GM21381 (cell line): Measurements from ENCODE around the gene PLK3.
"Not testable (repeated sequence)": the region's sequence is repeated elsewhere in the genome, so short reads cannot be mapped to it uniquely, and the experiment has no call there.

Source experiments
- ATAC-seq: cut with Tn5 transposase; IDR thresholded peaks from one replicate; pipeline ENCODE4 v1.9.1; 2021; ENCODE audit warnings: mild to moderate bottlenecking, moderate library complexity; ENCODE audit not compliant: unreplicated experiment

Gene PLK3

DNA sequence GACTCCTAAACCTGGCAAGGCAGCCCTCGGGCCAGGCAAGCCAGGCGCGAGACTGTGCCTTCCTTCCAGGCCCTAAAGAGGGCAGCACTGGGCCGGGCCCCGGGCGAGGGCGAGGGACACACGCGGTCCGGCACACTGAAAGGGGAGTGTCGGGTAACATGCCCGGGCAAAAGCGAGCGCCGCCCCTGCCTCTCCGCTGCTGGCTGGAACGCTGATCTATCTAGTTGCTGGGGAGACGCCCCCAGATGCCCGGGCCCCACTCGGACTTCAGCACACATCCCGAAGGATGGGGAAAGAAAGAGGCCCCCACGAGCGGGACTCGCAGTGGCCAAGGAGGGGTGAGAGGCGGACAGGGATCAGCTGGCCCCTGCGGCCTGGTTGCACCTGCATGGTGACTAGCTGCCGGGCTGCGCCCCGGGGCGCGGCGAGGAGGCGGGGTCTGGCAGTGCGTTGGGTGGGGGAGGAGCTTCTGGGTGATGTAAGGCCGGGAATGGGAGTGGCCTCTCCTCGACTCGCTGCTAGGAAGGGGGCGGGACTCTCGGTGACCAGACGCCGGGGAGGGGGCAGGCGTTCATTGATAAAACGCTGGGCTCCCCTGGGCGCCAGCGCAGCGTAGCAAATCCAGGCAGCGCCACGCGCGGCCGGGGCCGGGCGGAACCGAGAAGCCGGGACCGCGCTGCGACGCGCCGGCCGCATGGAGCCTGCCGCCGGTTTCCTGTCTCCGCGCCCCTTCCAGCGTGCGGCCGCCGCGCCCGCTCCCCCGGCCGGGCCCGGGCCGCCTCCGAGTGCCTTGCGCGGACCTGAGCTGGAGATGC is at the start of gene PLK3:
Gene PLK3 (plus strand): TSS at position 608 of the 815 bp plus-strand sequence. CDS start 87 bp downstream, at position 695.
- peak; percentile 79 for ATAC-seq

DNA sequence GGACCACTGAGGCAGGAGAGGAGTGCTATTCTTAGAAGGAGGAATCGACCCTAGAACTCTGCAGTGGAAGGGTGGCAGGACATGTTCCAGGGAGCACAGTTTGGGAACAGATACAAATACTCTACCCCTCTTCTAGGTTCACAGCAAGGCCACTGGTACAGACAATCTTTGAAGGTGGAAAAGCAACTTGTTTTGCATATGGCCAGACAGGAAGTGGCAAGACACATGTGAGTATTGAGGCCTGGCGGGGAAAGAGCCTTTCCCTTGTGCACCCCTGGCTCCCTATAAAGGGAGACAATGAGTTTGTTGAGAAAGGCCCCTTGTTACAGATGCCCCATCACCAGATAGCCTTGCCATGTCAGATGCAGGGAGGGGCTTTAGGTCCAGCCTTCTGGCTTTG is 42.8 kb upstream of the PLK3 start:
- ATAC-seq, result no peak

DNA sequence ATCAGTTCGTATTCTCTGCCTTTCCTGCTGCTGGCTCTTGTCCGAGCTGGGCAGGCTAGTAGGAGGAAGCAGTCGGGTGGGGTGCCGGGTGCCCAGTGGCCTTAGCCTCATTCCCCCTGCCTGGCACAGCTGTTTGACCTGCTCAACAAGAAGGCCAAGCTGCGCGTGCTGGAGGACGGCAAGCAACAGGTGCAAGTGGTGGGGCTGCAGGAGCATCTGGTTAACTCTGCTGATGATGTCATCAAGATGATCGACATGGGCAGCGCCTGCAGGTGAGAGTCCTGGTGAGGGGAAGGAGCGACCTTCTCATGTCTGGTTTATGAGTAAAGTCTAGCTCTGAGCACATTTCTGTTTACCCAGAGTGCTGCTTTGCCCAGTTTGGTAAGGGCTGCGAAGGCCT is 41.1 kb upstream of the PLK3 start:
- no peak for ATAC-seq

DNA sequence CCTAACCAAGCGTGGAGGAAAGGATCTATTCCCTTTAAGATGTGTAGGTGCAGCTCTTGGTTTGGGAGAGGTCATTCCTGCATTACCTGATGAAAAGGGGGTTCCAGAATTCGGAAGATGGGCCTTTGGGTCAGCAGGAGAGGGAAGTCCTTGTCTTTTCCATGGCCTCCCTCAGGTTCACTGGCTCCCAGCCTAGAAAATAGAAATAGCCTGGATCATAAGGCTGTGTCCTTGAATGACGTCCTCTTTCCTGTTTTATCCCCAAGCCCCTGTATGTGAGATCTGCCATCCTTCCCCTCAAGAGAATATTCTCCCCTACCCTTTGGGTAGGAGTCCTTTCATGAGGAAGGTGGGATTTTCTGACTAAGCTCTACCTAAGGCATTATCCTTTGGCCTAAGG is 39.3 kb upstream of the PLK3 start:
- ATAC-seq, result no peak

DNA sequence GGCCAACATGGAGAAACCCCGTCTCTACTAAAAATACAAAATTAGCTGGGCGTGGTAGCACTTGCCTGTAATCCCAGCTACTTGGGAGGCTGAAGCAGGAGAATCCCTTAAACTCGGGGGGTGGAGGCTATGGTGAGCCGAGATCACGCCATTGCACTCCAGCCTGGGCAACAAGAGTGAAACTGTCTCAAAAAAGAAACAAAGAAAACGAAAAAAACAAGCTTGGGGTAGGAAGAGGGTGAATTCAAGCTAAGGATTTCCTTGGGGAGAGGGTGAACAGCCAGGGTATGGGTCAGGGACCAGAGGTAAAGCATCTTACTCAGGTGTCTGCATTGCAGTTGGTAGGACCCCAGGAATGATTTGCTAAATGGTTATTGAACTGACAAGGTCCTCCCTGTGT is 33.8 kb upstream of the PLK3 start:
- not testable (repeated sequence) for ATAC-seq

DNA sequence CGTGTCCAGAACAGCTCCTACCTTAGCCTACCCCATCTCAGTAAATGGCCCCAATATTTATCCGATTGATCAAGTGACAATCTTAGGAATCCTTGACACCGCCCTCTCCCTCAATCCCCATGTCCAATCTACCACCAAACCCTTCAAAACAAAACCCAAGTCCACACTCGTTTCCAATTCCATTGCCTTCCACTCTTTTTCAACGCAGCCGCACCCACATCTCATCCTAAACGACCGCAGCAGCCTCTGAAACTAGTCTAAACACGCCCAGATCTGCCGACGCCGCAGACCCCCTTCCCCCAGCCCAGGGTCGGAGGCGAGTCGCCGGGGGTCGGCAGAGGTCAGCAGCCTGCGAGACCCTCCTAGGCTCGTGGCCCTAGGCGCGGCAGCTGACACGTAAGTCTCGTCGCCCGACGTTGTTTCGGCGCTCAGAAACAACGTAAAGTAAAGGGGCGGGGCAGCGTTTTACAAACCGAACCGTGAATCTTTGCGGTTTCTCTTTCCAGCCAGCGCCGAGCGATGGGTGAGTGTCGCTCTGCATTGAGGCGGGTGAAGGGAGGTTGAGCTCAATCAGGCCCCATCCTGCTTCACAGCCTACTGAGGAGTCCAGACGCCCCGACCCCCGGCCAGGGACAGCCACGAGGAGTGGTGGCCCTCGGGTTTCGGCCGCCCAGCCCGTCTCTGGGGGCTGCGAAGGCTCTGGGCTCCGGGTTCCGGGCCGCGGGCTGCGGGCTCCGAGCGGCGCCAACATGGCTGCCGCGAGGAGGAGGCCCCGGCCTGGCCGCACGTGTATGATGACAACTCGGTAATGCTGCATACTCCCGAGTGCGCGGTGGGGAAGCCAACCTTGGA is 24.9 kb upstream of the PLK3 start, which contains the start of gene RPS8:
Gene RPS8 (plus strand): TSS at position 463 of the 852 bp plus-strand sequence. CDS start 57 bp downstream, at position 520.
- ATAC-seq, result peak; percentile 76

DNA sequence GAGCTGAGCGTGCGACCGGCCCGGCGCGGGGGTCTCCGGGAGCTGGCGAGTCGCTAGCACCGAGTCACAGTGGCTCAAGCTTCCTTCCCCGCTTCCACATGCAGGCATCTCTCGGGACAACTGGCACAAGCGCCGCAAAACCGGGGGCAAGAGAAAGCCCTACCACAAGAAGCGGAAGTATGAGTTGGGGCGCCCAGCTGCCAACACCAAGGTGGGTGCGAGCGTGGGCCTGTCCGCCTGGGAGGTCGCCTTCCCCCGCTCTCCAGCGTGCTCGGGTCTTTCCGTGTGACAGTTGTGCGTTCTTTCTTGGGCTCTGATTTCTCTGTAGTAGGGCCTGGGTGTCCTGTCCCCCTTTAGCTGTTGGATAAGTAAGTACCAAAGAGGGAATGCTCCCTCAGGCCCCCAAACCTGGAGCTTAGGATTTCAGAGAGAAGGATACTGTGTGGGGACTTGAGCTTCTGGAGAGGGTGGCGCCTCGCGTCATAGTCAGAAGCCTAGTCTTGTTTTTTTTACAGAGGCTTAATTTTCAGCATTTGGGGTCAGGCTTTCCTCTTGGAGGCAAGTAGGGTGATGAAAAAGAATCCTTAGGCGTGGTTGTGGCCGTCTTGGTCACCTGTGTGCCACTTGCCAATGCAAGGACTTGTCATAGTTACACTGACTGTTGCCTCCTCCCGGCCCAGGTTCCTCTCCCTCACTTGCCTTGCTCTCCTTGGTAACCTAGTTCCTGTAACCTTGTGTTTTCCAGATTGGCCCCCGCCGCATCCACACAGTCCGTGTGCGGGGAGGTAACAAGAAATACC is 24.0 kb upstream of the PLK3 start:
- peak; percentile 3 for ATAC-seq

DNA sequence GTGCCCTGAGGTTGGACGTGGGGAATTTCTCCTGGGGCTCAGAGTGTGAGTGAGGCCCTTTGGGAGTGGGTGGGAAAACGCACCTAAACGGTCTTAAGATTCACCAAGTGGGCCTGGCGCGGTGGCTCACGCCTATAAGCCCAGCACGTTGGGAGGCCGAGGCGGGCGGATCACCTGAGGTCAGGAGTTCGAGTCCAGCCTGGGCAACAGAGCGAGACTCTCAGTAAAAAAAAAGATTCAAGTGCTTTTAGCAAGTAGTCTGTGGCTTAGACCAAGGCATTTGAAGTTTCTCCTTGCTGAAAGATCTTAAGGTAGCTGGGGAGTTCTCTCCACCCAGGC is 23.5 kb upstream of the PLK3 start:
- no peak for ATAC-seq

DNA sequence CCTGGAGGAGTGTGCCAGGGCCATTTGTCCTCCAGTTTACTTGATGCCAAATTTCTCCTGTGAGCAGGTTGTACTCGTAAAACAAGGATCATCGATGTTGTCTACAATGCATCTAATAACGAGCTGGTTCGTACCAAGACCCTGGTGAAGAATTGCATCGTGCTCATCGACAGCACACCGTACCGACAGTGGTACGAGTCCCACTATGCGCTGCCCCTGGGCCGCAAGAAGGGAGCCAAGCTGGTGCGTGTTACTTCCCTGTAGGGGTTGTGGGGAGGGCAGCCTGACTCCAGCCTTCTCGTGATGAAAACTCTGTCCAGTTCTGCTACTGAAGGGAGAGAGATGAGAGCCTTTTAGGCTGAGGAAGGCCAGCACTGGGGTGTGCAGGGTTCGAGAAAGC is 22.6 kb upstream of the PLK3 start:
- no peak for ATAC-seq

DNA sequence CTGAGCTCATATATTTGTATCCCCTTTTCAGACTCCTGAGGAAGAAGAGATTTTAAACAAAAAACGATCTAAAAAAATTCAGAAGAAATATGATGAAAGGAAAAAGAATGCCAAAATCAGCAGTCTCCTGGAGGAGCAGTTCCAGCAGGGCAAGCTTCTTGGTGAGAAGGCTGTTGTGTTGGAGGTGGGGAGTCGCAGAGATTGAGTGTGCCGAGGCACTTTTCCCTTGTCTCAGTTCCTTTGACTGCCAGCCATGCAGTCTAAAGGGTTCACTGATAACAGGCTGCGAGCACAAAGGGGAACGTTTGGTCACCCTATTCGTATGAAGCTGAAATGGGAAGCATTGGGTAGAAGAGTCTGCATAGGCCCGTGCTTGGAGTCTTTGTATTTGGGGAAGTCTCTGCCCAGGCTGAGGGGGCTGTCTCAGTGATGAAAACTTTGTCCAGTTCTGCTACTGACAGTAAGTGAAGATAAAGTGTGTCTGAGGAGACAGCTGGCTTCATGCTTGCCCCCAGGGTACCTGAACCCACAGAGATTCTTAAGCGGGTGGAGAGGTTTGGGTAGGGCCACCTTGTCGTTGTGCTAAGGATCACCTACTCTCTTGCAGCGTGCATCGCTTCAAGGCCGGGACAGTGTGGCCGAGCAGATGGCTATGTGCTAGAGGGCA is 22.1 kb upstream of the PLK3 start:
- ATAC-seq, result no peak

DNA sequence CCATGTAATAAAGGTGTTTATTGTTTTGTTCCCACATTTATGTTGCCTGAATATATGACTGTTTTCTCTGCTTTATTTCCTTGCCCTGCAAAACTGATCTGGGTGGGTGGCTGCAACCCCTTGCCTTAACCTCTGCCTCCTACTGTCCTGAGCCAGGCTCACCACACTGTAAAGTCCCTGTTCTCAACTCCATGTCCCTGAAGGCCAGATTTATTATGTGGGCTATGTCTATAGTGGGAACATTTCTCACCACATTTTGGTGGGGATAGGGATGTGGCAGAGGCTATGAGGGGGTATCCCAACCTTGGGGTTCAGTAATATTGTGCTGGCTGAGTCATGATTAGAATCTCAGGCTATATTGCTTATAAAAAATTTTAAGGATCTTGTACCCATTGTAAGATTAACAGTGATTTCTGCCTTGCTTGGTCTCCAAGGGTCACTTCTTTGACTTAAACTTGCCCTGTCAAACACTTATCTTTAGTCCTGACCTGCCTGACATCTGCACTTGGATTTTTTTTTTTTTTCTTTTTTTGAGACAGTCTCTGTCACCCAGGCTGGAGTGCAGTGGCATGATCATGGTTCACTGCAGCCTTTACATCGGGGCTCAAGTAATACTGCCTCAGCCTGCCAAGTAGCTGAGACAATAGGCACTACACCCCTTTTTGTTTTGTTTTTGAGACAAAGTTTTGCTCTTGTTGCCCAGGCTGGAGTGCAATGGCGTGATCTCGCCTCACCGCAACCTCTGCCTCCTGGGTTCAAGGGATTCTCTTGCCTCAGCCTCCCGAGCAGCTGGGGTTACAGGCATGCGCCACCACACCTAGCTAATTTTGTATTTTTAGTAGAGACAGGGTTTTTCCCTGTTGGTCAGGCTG is 21.2 kb upstream of the PLK3 start:
- ATAC-seq, result no peak

DNA sequence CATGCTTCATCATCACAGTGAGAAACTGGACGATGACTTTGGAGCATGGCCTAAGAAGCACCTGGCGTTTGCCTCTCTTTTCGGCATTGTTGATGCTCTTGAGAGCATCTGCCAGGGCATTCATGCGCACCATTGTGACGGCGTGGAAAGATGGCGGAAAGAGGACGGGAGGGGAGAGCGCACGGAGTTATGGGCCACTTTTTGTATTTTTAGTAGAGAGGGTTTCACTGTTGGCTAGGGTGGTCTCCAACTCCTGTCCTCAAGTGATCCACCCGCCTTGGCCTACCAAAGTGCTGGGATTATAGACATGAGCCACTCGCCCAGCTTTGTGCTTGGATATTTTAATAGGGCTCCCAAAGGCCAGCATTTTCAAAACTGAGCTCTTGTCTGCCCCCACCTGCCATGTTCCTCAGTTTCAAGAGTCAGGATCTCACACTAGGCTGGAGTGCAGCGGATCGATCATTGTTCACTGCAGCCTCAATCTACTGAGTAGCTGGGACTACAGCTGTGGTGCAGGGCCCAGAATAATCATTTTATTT is 19.5 kb upstream of the PLK3 start:
- no peak for ATAC-seq

DNA sequence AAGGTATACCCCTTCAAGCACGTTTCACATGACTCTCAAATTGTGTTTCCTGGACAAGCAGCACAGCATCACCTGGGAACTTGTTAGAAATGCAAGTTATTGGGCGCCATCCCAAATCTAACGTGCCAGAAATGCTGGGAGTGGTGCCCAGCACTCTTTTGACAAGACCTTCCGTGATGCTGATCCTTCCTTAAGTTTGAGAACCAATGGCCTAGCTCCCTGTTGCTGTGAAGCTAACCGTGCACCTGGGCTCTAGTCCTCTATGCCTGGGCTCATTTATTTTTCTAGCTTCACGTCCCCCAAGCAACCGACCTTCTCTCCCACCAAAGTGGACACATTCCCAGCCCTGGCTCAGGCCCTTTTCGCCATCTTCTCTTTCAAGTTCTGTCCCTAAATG is 16.5 kb upstream of the PLK3 start:
- ATAC-seq, result no peak

DNA sequence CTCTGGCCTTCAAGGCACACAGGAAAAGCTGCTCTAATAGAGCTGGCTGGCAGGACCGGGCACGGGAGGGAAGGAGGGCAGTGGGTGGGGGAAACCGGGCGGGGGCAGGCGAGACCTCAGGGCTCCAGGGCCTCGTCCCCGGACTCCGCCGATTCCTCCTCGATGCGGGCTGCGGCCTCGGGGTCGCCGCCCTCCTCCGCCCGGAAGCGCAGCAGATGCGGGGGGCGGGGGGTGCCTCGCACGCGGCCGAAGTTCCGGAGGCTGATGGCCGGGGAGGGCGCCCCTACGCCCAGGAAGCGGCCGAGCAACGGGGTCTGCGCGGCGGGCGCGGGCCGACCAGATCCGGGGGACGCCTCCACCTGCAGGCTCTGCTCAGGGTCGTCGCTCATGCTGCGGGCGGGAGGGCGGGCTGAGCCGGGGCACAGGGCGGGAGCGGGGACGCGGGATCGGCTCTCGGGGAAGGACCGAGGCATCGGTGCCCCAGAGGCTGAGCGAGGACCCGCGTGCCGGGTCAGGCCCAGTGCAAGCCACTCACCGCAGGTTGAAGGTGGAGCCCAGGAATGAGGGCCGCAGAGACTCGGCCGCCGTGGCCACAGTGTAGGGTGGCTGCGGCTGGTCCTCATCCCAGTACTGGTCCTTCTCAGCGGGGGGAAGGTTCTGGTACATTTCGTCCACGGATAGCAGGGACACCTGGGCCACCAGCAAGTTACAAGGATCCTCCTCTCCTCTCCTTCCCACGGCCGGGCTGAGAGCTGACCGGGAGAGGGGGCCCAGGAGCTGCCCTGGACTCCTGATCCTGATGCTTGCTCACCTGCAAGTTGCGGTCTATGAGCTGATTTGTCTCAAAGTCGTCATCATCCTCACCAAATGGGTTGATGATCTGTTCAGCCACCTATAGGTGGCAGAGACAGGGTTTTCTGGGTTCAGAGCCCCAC is 15.8 kb upstream of the PLK3 start:
- no peak for ATAC-seq

DNA sequence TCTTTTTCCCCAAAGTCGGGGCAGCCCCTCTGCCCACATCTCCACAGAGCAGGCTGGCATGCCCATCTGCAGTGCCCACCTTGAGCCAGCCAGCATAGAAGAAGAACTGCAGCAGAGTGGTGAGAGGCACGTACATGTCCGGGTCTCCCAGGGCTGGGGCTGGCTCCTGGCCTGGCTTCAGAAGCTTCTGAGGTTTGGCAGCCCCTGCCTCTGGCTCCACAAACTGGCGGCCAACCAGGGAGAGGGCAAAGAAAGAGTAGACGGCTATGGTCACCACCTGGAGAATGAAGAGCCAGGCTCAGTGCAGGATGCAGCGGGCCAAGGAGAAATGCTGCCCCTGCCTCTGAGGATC is 15.2 kb upstream of the PLK3 start:
- no peak for ATAC-seq

DNA sequence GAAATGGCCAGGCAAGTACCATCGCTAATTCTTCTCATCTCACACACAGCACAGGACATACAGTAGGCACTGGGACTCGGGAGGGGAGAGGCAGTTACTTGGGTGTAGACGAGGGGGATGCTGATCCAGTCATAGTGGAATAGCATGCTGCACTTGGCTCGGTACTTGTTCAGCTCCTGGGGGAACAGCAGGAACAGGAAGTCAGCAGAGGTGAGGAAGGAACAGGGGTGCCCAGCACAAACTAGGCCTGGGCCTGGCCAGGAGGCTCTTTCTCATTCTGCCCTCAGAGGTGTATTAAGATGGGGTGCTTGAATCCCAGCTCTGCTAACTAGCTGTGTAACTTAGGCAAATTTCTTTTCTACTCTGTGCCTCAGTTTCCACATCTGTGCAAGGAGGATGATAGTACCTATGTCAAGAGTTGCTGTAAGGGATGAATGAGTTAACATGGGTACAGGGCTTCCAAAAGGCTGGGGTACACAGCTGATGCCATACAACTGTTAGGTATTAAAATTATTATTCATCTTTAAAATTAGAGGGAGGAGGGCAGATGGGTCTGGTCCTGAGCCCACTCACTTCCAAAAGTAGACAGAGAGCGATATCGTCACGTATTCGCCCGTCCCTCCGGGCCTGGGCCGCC is 14.6 kb upstream of the PLK3 start:
- ATAC-seq, result no peak

DNA sequence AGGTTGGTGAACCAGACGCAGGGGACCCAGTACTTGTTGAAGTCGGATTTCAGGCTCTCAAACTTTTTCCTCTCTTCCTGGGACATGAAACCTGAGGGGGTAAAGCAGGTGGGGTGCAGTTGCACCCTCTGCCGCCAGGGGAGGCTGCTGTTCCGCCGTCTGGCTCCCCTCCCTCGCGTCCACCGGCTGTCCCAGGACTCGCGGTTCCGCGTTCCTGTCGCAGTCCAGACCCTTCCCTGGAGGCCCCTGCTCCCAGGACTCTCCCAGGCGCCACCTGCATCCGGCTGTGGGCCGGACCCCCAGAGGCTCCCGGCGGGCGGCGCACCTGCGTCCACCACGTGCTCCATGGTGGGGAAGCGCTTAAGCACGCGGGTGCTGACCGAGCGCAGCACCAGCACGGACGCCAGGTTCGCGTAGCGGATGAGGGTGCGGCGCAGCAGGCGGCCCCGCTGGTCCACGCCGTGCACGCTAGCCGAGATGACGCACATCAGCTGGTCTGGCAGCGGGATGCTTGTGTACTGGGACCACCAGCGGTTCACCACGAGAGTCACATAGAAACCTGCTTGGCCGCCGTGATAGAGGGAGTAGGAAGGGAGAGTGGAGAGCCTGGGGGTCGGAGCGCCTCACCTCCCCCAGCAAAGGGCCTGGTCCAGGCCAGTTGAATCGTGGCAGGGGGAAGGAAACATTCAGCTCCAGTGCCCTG is 13.9 kb upstream of the PLK3 start:
- peak; percentile 45 for ATAC-seq
